Measurements from ENCODE around the gene USP5. TPM values are rescaled to one million over a fixed set of nuclear protein-coding genes. Genes with fewer than 3 reads are reported as not detected.

USP5 gene
- total and polyA plus RNA-seq, 2 of the 8 experiments (the other 6 are each of a cell fraction or from before 2014, with no cell fraction given) = 66.5 to 148 TPM

GRCh38 chr12:6863033-6863432 lies 11.1 kb downstream of the USP5 start:
- no peak overlapping the region for H4K5ac ChIP-seq (ENCODE audit: insufficient read length, low read depth, low read length)
- DNase-seq (ENCODE audit: low read depth in 1 of 2, low spot score in 2 of 2) = no peak
- no peak overlapping the region for H3K4me3 ChIP-seq (ENCODE audit: extremely low read depth in 1 of 4, insufficient read depth in 2 of 4, low read depth in 3 of 4, low read length in 4 of 4)
- H2BK120ac ChIP-seq (replicated peaks; ENCODE audit: low read depth, low read length) = no peak overlapping the region
- TF ChIP-seq TEAD4 (IDR thresholded peaks at IDR 0.05; ENCODE audit: low read depth, low read length) (no peak), SUZ12 (IDR thresholded peaks at IDR 0.05; ENCODE audit: low read length) (no peak)
- no peak overlapping the region; the same call in 1 of the 2 replicates for H4K8ac ChIP-seq (ENCODE audit: extremely low read depth, insufficient read depth, low read length)
- H3K56ac ChIP-seq (replicated peaks; ENCODE audit: insufficient read length, low read depth, low read length) = no peak overlapping the region
- no peak overlapping the region for H2AK5ac ChIP-seq (ENCODE audit: low read depth, low read length)
- POLR2A ChIA-PET (ENCODE audit: partially characterized antibody) = interaction anchor here (14.9 to 18.9 kb wide), 2 partner anchors 18 to 77 kb away, joined by 442 to 588 read pairs; partner anchors contain the start of genes C12orf57, CDCA3, GNB3 and RNU7-1
- no peak overlapping the region for H3K27ac ChIP-seq (ENCODE audit: low read depth, low read length)
- H2BK5ac ChIP-seq (ENCODE audit: low read depth, low read length) = no peak overlapping the region
- no peak overlapping the region for H3K4me2 ChIP-seq (ENCODE audit: insufficient read depth in 1 of 2, low read depth in 2 of 2, low read length in 2 of 2)
- no peak for FAIRE-seq
- no peaks in the 10 kb centered on the region; the same call in 1 of the 2 replicates for H3K79me1 ChIP-seq (ENCODE audit: low read depth, low read length)
- no peak overlapping the region for H3K18ac ChIP-seq (ENCODE audit: extremely low read depth, low read length)
- H3K23me2 ChIP-seq (ENCODE audit: low read depth, low read length) = peaks cover 5% of the 10 kb centered on the region; the same call in 1 of the 2 replicates
- no peak overlapping the region for H3K14ac ChIP-seq (ENCODE audit: insufficient read length)
- H3K4ac ChIP-seq (replicated peaks; ENCODE audit: insufficient read length, low read depth, low read length) = no peak overlapping the region
- peaks cover under 1 to 2% of the 10 kb centered on the region in 2 experiments for H4K20me1 ChIP-seq (replicated peaks in 1 of 2; ENCODE audit: control insufficient read depth in 1 of 2, insufficient read depth in 2 of 2, low read length in 2 of 2)
- H2BK12ac ChIP-seq (ENCODE audit: low read depth, low read length) = no peak overlapping the region
- peaks cover 0 to 7% of the 10 kb centered on the region in 2 experiments; a peak in 2 of 4 replicates for H3K79me2 ChIP-seq (ENCODE audit: control insufficient read depth in 1 of 2, insufficient read depth in 2 of 2, low read length in 2 of 2)
- CTCF ChIA-PET (ENCODE audit: partially characterized antibody) = interaction anchor here (0.8 to 2.1 kb wide), 2 partner anchors 10 to 15 kb away, joined by 3 to 7 read pairs; no protein-coding TSS in a partner anchor
- no peak overlapping the region for H2BK20ac ChIP-seq (ENCODE audit: low read length)
- no peak overlapping the region for H2BK15ac ChIP-seq (ENCODE audit: low read length)
- no peak overlapping the region for H4K91ac ChIP-seq (replicated peaks; ENCODE audit: insufficient read length, low read length)
- no peak overlapping the region for H3K23ac ChIP-seq (ENCODE audit: insufficient read length)
- no peaks in the 10 kb centered on the region for H3K27me3 ChIP-seq (replicated peaks in 1 of 4; ENCODE audit: control insufficient read depth in 3 of 4, extremely low read depth in 1 of 4, insufficient read depth in 3 of 4, low read length in 3 of 4)
- WGBS, 2 experiments (ENCODE audit: extremely low coverage in 1 of 2, insufficient coverage in 1 of 2, insufficient read length in 1 of 2, insufficient replicate concordance in 2 of 2, low coverage in 1 of 2, low lambda C conversion rate in 2 of 2, missing lambda C conversion rate in 1 of 2) = 93% methylated on average over 11 of the region's 11 CpGs; no CpG with 5 or more reads in 1 of the 2 experiments
- H3K4me1 ChIP-seq (replicated peaks in 1 of 4; ENCODE audit: control insufficient read depth in 3 of 4, insufficient read depth in 4 of 4, low read length in 3 of 4) = peaks cover 5 to 16% (median 11%) of the 10 kb centered on the region in 4 experiments
- H3K9me3 ChIP-seq (ENCODE audit: insufficient read depth in 2 of 2, low read depth in 1 of 2, low read length in 1 of 2) = no peaks in the 10 kb centered on the region
- H3K9ac ChIP-seq (replicated peaks in 1 of 4; ENCODE audit: extremely low read depth in 1 of 4, low read depth in 3 of 4, low read length in 3 of 4) = no peak overlapping the region
- H2AFZ ChIP-seq (ENCODE audit: low read length) = no peak overlapping the region
- peaks cover 25 to 61% (median 50%) of the 10 kb centered on the region in 4 experiments for H3K36me3 ChIP-seq (ENCODE audit: control insufficient read depth in 2 of 4, insufficient read depth in 4 of 4, low read length in 3 of 4)

Data from H1 (cell line).